GM19023 (cell line): ENCODE data around the gene HES2.
A peak's percentile ranks its signal among the peaks of the same experiment; 100 is the strongest.
"Not testable (repeated sequence)": the region's sequence is repeated elsewhere in the genome, so short reads cannot be mapped to it uniquely, and the experiment has no call there.

Source experiments
- ATAC-seq: cut with Tn5 transposase; IDR thresholded peaks from one replicate; pipeline ENCODE4 v1.9.1; 2021; ENCODE audit warnings: mild to moderate bottlenecking, moderate library complexity; ENCODE audit not compliant: unreplicated experiment

The HES2 gene

DNA sequence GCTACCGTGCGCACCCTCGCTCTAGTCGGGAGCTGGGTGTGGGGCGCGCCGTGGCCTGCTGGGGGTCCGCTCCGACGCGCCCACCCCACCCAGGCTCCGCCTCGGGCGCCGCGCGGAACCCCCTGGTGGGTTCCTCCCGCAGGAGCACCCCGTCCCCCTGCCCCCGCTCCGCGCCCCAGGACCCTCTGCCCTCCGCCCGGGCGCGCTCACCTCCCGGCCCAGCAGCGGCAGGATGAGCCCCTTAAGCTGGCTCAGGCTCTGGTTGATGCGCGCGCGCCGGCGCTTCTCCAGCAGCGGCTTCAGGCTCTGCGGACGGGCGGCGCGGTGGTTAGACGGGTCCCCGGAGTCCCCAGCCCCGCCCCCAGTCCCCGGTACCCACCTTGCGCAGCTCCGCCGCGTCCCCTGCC, 319 bp downstream of the HES2 start:
- ATAC-seq: no peak

DNA sequence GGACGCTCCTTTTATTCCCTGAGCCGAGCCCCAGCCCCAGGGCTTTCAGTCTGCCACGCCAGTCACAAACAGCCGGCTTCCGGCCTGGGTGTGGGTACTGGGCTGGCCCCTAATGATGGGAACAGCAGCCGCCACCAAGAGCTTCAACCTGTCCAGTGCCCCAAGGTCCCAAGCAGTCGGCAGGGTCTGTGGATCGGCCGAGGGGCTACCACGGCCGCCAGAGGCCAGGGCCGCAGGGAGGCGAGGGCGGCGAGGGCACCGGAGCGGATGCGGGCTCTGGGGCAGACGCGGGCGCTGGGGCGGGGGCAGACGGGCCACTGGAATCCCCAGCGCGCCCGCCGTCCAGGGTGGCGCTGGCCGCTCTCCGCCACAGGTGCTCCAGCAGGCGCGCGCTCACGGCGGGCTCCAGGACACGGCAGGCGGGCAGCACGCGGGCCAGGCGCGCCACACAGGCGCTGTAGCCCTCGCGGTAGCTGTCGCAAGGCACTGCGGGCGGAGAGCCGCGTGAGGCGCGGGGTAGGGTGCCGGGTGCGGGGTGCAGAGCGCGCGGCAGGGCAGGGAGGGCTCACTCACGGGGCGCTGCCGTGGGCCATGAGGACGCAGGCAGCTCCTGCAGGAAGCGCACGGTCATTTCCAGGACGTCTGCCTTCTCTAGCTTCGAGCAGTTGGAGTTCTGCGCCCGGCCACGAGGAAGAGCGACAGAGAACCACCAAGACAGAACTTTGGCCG, 887 bp downstream of the HES2 start:
- no peak for ATAC-seq

DNA sequence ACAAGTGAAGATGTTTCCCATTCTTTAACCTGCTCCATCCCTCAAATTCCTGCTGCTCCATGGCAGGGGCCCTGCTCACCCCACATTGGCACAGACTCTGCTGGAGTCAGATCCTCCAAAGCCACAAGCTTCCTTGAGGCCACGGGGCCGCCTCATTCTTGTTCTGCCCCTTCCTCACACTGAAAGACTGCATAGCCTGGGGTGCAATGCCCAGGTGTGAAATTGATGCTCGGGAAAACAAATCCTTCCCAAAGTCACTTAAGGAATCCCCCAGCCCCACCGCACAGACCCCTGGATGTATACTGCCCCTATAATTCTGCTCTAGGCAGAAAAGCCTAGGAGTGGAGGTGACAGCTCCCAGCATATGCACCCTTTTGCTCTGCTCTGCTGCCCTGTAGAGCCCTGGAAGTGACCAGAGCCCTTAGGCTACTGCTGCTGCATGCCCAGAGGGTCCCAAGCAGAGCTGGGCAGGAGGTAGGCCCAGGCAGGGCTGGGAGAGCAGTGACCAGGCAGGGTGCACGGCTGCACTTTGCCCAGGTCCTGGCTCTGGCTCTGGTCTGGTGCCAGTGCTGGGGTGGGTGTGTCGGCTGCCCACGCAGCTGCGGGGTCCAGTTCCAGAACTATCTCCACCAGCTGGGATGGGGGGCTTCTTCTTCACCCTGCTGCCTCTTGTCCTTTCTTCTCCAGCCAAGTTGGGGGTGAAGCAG, 1.6 kb downstream of the HES2 start:
- no peak for ATAC-seq

DNA sequence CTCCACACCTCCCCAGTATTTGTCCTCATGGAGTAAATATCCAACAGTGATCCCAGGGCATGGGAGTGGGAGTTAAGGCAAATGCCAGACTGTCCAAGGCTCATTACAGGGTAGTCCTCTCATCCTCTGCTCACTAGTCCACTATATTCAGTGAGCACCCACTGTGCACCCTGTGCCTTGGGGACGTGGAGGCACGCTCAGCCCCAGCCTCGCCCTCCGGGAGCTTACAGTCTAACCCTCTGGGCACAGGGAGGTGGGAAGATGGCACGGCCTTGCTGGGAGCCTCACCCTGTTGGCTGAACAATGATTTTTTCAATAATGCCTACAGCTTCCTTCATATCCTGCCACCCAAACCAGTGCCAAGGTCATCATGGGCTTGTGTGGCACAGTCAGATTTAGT, 2.8 kb downstream of the HES2 start:
- ATAC-seq: no peak

DNA sequence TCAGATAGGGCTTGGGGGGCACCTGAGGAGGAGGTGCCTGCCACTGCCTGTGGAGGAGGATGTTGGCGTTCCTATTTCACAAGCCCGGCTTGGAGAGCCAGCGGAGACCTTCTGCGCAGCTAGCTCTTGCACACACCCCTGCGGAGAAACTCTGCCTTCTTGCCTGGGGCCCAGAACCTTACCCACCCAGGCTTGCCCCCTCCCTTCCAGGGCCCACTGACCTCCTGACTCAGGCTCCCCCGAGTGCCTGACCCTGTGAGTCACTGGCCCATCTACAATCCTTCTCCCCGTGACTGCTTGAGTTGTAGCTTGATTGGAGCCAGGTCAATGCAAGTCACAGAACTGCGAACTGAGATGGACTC, 3.4 kb downstream of the HES2 start:
- no peak for ATAC-seq

DNA sequence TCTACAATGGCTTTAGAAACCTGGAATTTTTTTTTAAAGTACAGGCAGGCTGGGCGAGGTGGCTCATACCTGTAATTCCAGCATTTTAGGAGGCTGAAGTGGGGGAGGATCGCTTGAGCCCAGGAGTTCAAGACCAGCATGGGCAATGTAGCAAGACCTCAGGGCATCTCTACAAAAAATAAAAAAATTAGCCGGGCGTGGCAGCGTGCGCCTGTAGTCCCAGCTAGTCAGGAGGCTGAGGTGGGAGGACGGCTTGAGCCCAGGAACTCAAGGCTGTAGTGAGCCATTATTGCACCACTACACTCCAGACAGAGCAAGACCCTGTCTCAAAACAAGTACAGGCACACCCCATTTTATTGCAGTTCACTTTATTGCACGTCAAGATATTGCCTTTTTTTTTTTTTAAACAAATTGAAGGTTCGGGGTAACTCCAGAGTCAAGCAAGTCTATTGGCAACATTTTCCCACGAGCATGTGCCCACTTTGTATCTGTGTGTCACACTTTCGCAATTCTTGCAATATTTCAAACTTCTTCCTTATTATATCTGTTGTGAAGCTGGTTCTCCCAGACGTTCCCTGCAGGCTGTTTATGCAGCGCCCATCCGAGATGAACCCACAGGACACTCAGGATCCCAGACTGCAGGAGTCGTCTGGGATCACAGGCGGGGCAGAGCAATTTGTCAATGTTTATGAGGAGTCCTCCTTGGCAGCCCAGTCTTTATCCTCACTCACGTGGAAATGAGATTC, 4.7 kb downstream of the HES2 start:
- ATAC-seq: no peak

DNA sequence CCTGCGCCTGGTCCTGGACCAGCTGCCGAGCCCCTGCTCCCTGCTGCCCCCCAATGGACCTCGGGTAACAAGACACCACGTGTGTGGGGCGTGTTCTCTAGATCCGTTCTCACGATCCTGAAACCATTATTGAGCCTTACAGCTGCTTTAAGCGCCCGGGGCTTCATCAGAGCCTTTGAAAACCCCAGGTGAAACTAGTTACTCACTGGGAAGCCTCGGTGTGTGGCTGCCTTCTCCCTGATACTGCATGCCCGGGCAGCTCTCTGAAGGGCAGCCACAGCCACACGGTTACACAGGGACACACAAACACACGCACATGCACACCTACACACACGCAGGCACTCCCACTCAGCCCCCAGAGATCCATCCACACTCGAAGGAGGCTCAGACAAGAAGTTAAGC, 5.3 kb downstream of the HES2 start:
- ATAC-seq: peak; percentile 78

DNA sequence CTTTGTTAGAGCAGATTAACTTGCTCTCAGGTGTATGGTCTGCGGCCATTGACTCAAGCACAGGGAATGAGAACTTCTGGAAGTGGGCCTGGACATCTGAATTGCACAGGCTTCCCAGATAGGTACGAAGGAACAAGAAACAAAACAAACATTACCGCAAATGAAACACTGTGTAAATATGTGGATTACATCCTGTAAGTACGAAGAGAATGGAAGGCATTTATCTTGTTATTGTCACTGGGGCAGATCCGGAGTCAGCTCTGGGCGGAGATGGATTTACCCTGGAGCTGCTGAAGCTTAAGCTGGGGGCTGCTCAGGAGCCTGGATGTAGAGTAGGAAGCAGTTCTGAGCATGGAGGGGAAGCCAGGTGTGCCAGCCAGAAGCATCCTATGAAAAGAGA, 6.8 kb downstream of the HES2 start:
- no peak for ATAC-seq

DNA sequence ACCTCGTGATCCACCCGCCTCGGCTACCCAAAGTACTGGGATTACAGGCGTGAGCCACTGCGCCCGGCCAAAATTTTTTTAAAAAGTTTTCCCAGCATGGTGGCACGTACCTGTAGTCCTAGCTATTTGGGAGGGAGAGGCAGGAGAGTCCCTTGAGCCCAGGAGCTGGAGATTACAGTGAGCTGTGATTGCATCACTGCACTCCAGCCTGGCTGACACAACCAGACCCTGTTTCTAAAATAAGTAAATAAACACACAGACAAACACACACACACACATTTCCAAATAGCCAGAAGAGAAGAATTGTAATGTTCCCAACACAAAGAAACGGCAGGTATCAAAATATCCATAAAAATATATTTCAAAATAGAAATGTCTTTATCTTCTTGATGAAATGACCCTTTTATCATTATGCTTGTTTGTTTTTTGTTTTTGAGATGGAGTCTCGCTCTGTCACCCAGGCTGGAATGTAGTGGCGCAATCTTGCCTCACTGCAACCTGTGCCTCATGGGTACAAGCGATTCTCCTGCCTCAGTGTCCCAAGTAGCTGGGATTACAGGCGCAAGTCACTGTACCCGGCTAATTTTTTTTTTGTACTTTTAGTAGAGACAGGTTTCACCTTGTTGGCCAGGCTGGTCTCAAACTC, 9.3 kb downstream of the HES2 start:
- no peak for ATAC-seq

DNA sequence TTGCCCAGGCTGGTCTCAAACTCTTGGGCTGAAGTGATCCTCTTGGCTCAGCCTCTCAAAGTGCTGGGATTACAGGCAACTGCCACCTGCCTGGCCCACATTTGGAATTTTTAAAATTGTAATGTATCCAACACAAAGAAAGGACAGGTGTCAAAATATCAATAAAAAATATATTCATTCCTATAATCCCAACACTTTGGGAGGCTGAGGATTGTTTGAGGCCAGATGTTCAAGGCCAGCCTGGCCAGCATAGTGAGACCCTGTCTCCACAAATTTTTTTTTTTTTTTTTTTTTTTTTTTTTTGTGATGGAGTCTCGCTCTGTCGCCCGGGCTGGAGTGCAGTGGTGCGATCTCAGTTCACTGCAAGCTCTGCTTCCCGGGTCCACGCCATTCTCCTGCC, 10.0 kb downstream of the HES2 start:
- no peak for ATAC-seq

DNA sequence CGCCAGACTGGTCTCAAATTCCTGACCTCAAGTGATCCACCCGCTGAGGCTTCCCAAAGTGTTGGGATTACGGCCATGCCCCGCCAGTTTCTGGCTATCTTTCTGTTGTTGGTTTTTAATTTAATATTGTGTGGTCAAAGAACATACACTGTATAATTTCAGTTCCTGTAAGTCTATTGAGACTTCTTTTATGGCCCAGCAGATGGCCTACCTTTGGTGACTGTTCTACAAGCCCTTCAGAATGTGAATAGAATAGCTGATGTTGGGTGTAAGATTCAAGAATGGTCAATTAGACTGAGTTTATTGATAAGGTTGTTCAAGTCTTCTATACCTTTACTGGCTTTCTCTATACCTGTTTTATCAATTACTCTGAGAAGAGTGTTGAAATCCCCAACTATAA, 10.7 kb downstream of the HES2 start:
- no peak for ATAC-seq

DNA sequence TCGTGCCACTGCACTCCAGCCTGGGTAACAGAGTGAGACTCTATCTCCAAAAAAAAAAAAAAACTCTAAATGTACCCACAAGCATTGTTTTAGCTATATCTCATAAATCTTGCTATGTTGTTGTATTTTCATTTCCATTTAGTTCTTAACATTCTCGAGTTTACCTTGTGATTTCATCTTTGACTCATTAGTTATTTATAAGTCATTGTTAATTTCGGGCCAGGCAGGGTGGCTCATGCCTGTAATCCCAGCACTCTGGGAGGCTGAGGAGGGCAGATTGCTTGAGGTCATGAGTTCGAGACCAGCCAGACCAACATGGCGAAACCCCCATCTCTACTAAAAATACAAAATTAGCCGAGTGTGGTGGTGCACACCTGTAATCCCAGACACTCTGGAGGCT, 11.7 kb downstream of the HES2 start:
- no peak for ATAC-seq

DNA sequence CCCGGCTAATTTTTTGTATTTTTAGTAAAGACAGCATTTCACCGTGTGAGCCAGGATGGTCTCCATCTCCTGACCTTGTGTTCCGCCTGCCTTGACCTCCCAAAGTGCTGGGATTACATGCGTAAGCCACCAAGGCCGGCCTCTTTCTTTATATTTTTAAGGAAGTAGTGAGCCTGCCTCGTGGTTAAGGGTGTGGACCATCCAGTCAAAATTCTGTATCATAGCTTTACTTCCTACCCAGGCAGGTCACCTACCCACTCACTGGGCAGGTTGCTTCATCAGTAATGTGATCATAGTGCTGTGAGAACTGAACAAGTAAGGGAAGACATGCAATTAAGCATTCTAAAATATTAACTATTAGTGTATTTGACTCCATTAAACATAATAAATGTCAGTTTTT, 18.0 kb downstream of the HES2 start:
- no peak for ATAC-seq

DNA sequence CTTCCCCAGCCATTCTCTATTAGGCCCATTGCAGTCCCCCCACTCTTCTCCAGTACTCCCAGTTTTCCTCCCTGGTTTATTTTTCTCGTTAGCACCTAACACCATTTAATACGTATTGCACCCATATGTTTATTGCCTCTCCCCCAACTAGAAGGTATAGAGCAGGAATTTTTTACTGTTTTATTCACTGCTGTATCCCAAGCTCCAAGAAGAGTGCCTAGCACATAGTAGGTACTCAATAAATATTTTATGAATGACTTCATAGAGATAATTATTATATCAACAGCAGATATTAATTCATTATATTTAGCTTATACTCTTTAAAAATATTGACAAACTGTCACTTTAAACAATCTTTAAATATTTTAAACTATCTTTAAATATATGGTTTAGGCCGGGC, 20.4 kb downstream of the HES2 start:
- ATAC-seq: no peak

DNA sequence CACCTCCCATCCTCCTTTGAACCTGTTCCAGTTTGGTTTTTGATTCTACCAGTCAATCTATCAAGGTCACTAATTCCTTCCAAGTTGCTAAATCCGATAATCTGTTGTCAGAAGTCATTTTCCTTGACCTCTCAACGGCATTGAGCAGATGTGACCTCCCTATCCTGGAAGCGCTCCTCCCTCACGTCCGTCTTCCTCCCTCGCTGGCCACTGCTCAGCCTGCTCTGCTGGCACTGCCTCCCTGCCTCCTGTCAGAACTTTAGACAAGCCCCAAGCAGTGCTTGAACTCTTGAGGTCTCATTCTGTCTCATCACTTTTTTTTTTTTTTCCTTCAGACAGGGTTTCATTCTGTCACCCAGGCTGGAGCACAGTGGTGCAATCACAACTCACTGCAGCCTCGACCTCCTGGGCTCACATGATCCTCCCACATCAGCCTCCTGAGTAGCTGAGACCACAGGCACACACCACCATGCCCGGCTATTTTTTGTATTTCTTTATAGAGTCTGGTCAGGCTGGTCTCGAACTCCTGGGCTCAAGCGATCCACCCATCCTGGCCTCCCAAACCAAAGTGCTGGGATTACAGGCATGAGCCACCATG, 21.8 kb downstream of the HES2 start:
- ATAC-seq: no peak

DNA sequence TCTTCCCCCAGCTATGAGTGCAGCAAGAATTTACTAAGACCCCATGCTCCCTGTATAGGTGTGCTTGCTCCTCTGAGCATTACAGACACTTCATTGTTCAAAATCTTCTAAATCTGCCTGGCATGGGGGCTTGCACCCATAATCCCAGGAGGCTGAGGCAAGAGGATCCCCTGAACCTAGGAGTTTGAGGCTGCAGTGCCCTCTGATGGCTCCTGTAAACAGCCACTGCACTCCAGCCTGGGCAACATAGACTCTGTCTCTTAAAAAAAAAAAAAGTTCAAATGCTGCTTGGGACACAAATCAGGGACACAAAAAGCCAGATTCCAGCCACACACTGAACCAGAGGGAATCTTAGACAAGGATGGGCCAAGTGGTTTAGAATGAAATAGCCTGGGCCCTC, 22.7 kb downstream of the HES2 start:
- no peak for ATAC-seq

DNA sequence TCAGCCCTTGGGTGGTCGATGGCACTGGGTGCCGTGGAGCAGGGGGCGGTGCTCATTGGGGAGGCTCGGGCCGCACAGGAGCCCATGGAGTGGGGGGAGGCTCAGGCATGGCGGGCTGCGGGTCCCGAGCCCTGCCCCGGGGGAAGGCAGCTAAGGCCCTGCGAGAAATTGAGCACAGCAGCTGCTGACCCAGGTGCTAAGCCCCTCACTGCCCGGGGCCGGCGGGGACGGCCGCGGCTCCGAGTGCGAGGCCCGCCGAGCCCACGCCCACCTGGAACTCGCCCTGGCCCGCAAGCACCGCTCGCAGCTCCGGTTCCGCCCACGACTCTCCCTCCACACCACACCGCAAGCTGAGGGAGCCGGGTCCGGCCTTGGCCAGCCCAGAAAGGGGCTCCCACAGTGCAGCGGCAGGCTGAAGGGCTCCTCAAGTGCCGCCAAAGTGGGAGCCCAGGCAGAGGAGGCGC, 23.9 kb downstream of the HES2 start:
- ATAC-seq: not testable (repeated sequence)

DNA sequence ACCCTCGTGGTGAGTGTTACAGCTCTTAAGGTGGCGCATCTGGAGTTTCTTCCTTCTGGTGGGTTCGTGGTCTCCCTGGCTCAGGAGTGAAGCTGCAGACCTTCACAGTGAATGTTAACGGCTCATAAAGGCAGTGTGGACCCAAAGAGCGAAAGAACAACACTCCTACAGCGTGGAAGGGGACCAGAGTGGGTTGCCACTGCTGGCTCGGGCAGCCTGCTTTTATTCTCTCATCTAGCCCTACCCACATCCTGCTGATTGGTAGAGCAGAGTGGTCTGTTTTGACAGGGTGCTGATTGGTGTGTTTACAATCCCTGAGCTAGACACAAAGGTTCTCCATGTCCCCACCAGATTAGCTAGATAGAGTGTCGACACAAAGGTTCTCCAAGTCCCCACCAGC, 24.6 kb downstream of the HES2 start:
- not testable (repeated sequence) for ATAC-seq

DNA sequence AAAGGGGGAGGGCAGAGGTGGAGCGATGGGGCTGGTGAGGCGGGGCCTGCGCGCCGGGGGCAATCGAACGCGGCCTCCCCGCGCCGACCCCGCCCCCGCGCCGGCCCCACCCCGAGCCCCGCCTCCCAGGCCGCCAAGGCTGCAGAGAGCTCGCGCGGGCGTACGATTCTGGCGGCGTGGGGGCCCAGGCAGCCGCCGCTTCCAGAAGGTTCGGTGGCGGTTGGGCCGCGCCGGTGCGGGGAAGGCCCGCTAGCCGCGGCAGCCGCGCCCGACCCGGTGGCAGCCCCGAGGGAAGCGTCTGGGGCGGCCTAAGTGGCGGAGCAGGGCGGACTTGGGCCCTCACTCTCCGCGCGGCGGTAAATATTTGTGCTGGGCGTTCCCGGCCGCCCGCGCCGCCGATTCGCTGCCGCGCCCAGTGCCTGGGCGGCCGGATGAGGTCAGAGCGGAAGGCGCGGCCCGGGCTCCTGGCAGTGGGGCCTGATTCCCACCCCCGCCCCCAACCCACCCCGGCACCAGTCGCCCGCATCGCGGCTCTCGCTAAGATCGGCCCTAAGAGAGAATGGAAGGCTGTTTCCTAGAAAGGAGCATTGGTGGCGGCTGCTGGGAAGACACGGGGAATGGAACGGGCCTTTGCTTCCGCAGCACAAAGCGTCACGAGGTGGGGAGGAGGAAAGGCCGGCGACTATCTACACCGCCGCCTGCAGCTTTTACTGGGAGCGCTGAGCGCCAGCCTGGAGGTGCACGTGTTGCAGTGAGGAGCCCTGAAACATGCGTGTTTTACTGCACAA, 26.1 kb downstream of the HES2 start, which contains the start of gene ACOT7:
Gene ACOT7, minus strand, starts transcription at position 368 of the 788 bp plus-strand sequence. CDS start 368 bp downstream, outside the sequence.
- peak; percentile 78 for ATAC-seq

DNA sequence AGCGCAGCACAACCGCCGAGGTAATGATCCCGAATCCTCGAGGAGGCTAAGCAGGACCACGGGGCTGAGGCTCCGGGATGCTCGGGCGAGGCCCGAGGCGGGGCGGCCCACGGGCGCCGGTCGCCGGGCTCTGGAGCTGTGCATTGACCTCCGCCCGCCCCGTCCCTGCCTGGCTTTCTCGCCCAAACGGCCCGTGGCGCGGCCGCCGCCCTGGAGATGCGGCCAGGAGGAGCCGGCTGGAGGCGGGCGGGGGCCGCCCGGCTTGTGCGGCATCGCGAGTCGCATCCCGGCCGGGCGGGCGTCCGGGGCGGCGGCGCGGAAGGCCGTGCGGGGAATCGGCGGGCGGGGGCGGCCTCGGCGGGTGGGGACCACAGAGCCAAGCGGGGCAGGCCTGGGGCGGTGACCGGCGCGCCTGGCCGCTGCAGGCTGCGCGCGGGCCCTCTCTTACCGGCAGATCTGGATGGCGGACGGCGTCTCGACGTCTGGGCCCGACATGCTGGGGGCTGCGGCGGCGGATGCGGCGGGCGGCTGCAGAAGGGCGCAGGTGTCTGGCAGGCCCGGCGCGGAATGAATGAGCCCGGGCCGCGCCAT, 26.8 kb downstream of the HES2 start:
- ATAC-seq: peak; percentile 19
